Measurements from ENCODE around the gene FGF13. TPM values are rescaled to one million over a fixed set of nuclear protein-coding genes. Genes with fewer than 3 reads are reported as not detected.

FGF13 gene
- total RNA-seq, 1 donor from 2014 or later: 4.0 TPM

GRCh38 chrX:138664016-138664415, 47.5 kb downstream of the FGF13 start:
- H3K4me1 ChIP-seq: no peaks in the 10 kb centered on the region
- DNase-seq (no peak), ATAC-seq (no peak)
- no peaks in the 10 kb centered on the region for H3K9me3 ChIP-seq
- H3K27me3 ChIP-seq (ENCODE audit: low read depth): no peaks in the 10 kb centered on the region
- no peak overlapping the region for H3K4me3 ChIP-seq
- H3K27ac ChIP-seq: no peak overlapping the region
- intact Hi-C loops (cut with DNase I): no loop called here
- no peak for TF ChIP-seq CTCF (IDR thresholded peaks at IDR 0.05)
- no peaks in the 10 kb centered on the region for H3K36me3 ChIP-seq

- intact Hi-C loops (cut with DNase I): no loop called here
- H3K4me1 ChIP-seq: no peaks in the 10 kb centered on the region
These were observed 60.0 kb downstream of the FGF13 start for GRCh38 chrX:138651494-138651893.

GRCh38 chrX:138648568-138648967, 62.9 kb downstream of the FGF13 start:
- no peaks in the 10 kb centered on the region for H3K36me3 ChIP-seq
- TF ChIP-seq CTCF (IDR thresholded peaks at IDR 0.05): no peak
- intact Hi-C loops (cut with DNase I): no loop called here
- DNase-seq (no peak), ATAC-seq (no peak)
- no peaks in the 10 kb centered on the region for H3K27me3 ChIP-seq (ENCODE audit: low read depth)
- no peaks in the 10 kb centered on the region for H3K4me1 ChIP-seq
- H3K4me3 ChIP-seq: no peak overlapping the region
- H3K9me3 ChIP-seq: no peaks in the 10 kb centered on the region
- H3K27ac ChIP-seq: no peak overlapping the region

More at GRCh38 chrX:138651494-138651893, 60.0 kb downstream of the FGF13 start:
- no peak for DNase-seq
- no peaks in the 10 kb centered on the region for H3K9me3 ChIP-seq
- H3K27ac ChIP-seq: no peak overlapping the region
- TF ChIP-seq CTCF (IDR thresholded peaks at IDR 0.05): no peak
- ATAC-seq: no peak
- H3K27me3 ChIP-seq (ENCODE audit: low read depth): no peaks in the 10 kb centered on the region
- no peaks in the 10 kb centered on the region for H3K36me3 ChIP-seq
- no peak overlapping the region for H3K4me3 ChIP-seq

GRCh38 chrX:138638996-138639395, 72.5 kb downstream of the FGF13 start:
- H3K27ac ChIP-seq: no peak overlapping the region
- H3K4me1 ChIP-seq: no peaks in the 10 kb centered on the region
- ATAC-seq: no peak
- no peaks in the 10 kb centered on the region for H3K27me3 ChIP-seq (ENCODE audit: low read depth)
- H3K4me3 ChIP-seq: no peak overlapping the region
- TF ChIP-seq CTCF (IDR thresholded peaks at IDR 0.05): no peak
- DNase-seq: no peak
- H3K9me3 ChIP-seq: no peaks in the 10 kb centered on the region
- no peaks in the 10 kb centered on the region for H3K36me3 ChIP-seq
- intact Hi-C loops (cut with DNase I): no loop called here

Small RNA genes lying within 50 kb of the gene (microRNA-seq; reads per million reads assigned to microRNA genes)
- gene MIR504 (ENCODE audit: borderline number of aligned reads): 4.5 reads per million
